ENCODE data around the gene FXYD3. TPM values are rescaled to one million over a fixed set of nuclear protein-coding genes. Genes with fewer than 3 reads are reported as not detected.

FXYD3 gene
- total RNA-seq, 1 experiment from 2014 or later, result 17.4 TPM

DNA sequence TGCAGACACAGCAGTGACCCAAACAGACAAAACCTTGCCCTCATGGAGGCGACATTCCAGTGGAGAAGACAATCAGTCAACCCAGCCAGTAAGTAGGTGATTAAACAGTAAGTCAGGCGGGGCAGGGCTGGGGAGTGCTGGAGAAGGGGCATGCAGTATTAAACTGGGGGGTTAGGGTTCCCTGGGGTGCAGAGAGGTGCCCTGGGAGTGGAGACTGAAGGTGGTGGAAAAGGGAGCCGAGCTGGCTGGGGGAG, 31.2 kb upstream of the FXYD3 start:
- ATAC-seq (no peak), DNase-seq (ENCODE audit: low read depth, low spot score) (no peak)
- H3K9me3 ChIP-seq (ENCODE audit: control insufficient read depth in 1 of 2, insufficient read depth in 1 of 2, low read depth in 1 of 2, low read length in 2 of 2), result no peaks in the 10 kb centered on the region
- RAD21 ChIA-PET (ENCODE audit: low non-redundant PET in 1 of 2, low total read pairs in 2 of 2, uncharacterized antibody in 2 of 2, unreplicated experiment in 2 of 2), result no interaction called here
- no TSS peak for BruUV-seq (replicated peaks)
- no peak overlapping the region for H2AFZ ChIP-seq (ENCODE audit: low read depth, low read length, poor library complexity, severe bottlenecking)
- no peak overlapping the region for H3K9ac ChIP-seq (ENCODE audit: low read length)
- peaks cover 0 to 7% of the 10 kb centered on the region in 2 experiments; a peak in 1 of 4 replicates for H3K4me1 ChIP-seq (ENCODE audit: control insufficient read depth in 1 of 2, insufficient read depth in 2 of 2, low read length in 2 of 2)
- no peaks in the 10 kb centered on the region for H4K20me1 ChIP-seq (ENCODE audit: insufficient read depth)
- H3K27ac ChIP-seq (ENCODE audit: low read depth, low read length), result no peak overlapping the region
- TF ChIP-seq POLR2AphosphoS5 (IDR thresholded peaks at IDR 0.05; ENCODE audit: low read depth, low read length) (no peak), ELF1 (IDR thresholded peaks at IDR 0.05; ENCODE audit: borderline replicate concordance, low read depth) (no peak), CEBPB (IDR thresholded peaks at IDR 0.05; ENCODE audit: low read depth) (no peak), TCF7L2 (IDR thresholded peaks at IDR 0.05; ENCODE audit: borderline replicate concordance, extremely low read depth, insufficient read depth, insufficient read length) (no peak)
- no peaks in the 10 kb centered on the region for H3K9me2 ChIP-seq (ENCODE audit: insufficient read depth)
- H3K36me3 ChIP-seq (ENCODE audit: control insufficient read depth in 1 of 2, insufficient read depth in 2 of 2, low read length in 2 of 2), result no peaks in the 10 kb centered on the region
- no peak overlapping the region for H3K4me3 ChIP-seq (replicated peaks in 1 of 2; ENCODE audit: low read depth in 1 of 2, low read length in 2 of 2)
- H3K27me3 ChIP-seq (ENCODE audit: insufficient read depth, low read length), result no peaks in the 10 kb centered on the region
- H3K4me2 ChIP-seq (ENCODE audit: low read length), result no peak overlapping the region
- POLR2A ChIA-PET, result no interaction called here
- CTCF ChIA-PET, result no interaction called here
- H3K79me2 ChIP-seq (ENCODE audit: insufficient read depth, low read length), result no peaks in the 10 kb centered on the region
- intact Hi-C loops (cut with micrococcal nuclease), result no loop called here

DNA sequence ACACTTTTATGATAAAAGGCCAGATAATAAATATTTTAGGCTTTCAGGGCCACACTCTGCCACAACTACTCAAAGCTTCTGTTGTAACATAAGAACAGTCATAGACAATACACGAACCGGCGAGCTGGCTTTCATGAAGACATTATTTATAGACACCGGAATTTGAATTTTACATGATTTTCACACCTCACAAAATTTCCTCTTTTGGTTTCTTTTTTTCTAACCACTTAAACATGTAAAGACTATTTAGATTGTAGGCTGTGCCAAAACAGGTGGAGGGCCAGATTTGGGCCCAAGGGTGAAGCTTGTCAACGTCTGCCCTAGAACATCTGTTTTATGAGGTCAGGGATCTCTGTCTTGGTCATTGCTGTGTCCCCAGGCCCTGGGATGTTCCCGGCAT, 29.7 kb upstream of the FXYD3 start:
- H3K4me3 ChIP-seq (replicated peaks in 1 of 2; ENCODE audit: low read depth in 1 of 2, low read length in 2 of 2), result no peak overlapping the region
- ChIA-PET CTCF (no interaction called here), RAD21 (ENCODE audit: low non-redundant PET in 1 of 2, low total read pairs in 2 of 2, uncharacterized antibody in 2 of 2, unreplicated experiment in 2 of 2) (no interaction called here), POLR2A (no interaction called here)
- ATAC-seq, result no peak
- BruUV-seq (replicated peaks), result no TSS peak
- DNase-seq (ENCODE audit: low read depth, low spot score), result no peak
- H3K4me1 ChIP-seq (ENCODE audit: control insufficient read depth in 1 of 2, insufficient read depth in 2 of 2, low read length in 2 of 2), result peaks cover 0 to 16% of the 10 kb centered on the region in 2 experiments; a peak in 2 of 4 replicates
- H3K4me2 ChIP-seq (ENCODE audit: low read length), result no peak overlapping the region
- H3K9me2 ChIP-seq (ENCODE audit: insufficient read depth), result no peaks in the 10 kb centered on the region
- no peaks in the 10 kb centered on the region for H3K36me3 ChIP-seq (ENCODE audit: control insufficient read depth in 1 of 2, insufficient read depth in 2 of 2, low read length in 2 of 2)
- TF ChIP-seq EZH2 (IDR thresholded peaks at IDR 0.05) (no peak), CEBPB (IDR thresholded peaks at IDR 0.05; ENCODE audit: low read depth) (no peak), FOSL1 (IDR thresholded peaks at IDR 0.05; ENCODE audit: low read depth) (no peak), ZNF274 (IDR thresholded peaks at IDR 0.05; ENCODE audit: low read depth, low read length) (no peak)
- TF ChIP-seq, protein P1, sequence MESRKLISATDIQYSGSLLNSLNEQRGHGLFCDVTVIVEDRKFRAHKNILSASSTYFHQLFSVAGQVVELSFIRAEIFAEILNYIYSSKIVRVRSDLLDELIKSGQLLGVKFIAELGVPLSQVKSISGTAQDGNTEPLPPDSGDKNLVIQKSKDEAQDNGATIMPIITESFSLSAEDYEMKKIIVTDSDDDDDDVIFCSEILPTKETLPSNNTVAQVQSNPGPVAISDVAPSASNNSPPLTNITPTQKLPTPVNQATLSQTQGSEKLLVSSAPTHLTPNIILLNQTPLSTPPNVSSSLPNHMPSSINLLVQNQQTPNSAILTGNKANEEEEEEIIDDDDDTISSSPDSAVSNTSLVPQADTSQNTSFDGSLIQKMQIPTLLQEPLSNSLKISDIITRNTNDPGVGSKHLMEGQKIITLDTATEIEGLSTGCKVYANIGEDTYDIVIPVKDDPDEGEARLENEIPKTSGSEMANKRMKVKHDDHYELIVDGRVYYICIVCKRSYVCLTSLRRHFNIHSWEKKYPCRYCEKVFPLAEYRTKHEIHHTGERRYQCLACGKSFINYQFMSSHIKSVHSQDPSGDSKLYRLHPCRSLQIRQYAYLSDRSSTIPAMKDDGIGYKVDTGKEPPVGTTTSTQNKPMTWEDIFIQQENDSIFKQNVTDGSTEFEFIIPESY (IDR thresholded peaks at IDR 0.05; ENCODE audit: extremely low read depth, insufficient replicate concordance, low read length), result no peak
- TF ChIP-seq, protein P2, sequence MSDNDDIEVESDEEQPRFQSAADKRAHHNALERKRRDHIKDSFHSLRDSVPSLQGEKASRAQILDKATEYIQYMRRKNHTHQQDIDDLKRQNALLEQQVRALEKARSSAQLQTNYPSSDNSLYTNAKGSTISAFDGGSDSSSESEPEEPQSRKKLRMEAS (IDR thresholded peaks at IDR 0.05), result no peak
- TF ChIP-seq, protein P3, sequence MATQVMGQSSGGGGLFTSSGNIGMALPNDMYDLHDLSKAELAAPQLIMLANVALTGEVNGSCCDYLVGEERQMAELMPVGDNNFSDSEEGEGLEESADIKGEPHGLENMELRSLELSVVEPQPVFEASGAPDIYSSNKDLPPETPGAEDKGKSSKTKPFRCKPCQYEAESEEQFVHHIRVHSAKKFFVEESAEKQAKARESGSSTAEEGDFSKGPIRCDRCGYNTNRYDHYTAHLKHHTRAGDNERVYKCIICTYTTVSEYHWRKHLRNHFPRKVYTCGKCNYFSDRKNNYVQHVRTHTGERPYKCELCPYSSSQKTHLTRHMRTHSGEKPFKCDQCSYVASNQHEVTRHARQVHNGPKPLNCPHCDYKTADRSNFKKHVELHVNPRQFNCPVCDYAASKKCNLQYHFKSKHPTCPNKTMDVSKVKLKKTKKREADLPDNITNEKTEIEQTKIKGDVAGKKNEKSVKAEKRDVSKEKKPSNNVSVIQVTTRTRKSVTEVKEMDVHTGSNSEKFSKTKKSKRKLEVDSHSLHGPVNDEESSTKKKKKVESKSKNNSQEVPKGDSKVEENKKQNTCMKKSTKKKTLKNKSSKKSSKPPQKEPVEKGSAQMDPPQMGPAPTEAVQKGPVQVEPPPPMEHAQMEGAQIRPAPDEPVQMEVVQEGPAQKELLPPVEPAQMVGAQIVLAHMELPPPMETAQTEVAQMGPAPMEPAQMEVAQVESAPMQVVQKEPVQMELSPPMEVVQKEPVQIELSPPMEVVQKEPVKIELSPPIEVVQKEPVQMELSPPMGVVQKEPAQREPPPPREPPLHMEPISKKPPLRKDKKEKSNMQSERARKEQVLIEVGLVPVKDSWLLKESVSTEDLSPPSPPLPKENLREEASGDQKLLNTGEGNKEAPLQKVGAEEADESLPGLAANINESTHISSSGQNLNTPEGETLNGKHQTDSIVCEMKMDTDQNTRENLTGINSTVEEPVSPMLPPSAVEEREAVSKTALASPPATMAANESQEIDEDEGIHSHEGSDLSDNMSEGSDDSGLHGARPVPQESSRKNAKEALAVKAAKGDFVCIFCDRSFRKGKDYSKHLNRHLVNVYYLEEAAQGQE (IDR thresholded peaks at IDR 0.05; ENCODE audit: low read depth), result no peak
- H3K79me2 ChIP-seq (ENCODE audit: insufficient read depth, low read length), result no peaks in the 10 kb centered on the region
- H2AFZ ChIP-seq (ENCODE audit: low read depth, low read length, poor library complexity, severe bottlenecking), result no peak overlapping the region
- H4K20me1 ChIP-seq (ENCODE audit: insufficient read depth), result no peaks in the 10 kb centered on the region
- intact Hi-C loops (cut with micrococcal nuclease), result no loop called here
- H3K9me3 ChIP-seq (ENCODE audit: control insufficient read depth in 1 of 2, insufficient read depth in 1 of 2, low read depth in 1 of 2, low read length in 2 of 2), result no peaks in the 10 kb centered on the region
- H3K9ac ChIP-seq (ENCODE audit: low read length), result no peak overlapping the region
- no peak overlapping the region for H3K27ac ChIP-seq (ENCODE audit: low read depth, low read length)
- H3K27me3 ChIP-seq (ENCODE audit: insufficient read depth, low read length), result no peaks in the 10 kb centered on the region

All from HCT116 (cell line).